MCF 10A (cell line): ENCODE data around the gene PLCB1. TPM values are rescaled to one million over a fixed set of nuclear protein-coding genes. Genes with fewer than 3 reads are reported as not detected.

Experiments used
- BruUV-seq: library from RNA; stranded (reverse); fragments of 400-500 nt; replicated peaks from 2 replicates; lab custom pipeline; 2021; lab: Mats Ljungman, UMichigan
- CTCF ChIA-PET: fragments of 300-600 bp; sonication (Branson Sonifier 250); formaldehyde crosslinking; extraction: SDS; loops from one replicate; lab custom pipeline; 2021; ENCODE audit warnings: antibody characterized with exemption, inconsistent platforms; lab: Yijun Ruan, JAX
- POLR2A ChIA-PET: fragments of 300-600, 350-650 bp; sonication (Branson Sonifier 250); formaldehyde crosslinking; extraction: SDS; loops from one replicate; lab custom pipeline; 2020; ENCODE audit warnings: antibody characterized with exemption, inconsistent platforms; lab: Yijun Ruan, JAX
- DNase-seq: peaks from one replicate; pipeline ENCODE4 v3.0.0-alpha.2; 2018; ENCODE audit not compliant: unreplicated experiment
- H3K27ac Mint-ChIP-seq: one replicate; pipeline ENCODE4 v1.8.0; 2022; ENCODE audit warnings: mild to moderate bottlenecking, low read depth, mixed read lengths; ENCODE audit not compliant: unreplicated experiment
- H3K27me3 Mint-ChIP-seq: one replicate; pipeline ENCODE4 v1.8.0; 2022; ENCODE audit warnings: mixed read lengths; ENCODE audit not compliant: insufficient read depth, unreplicated experiment
- H3K36me3 Mint-ChIP-seq: one replicate; pipeline ENCODE4 v1.8.0; 2022; ENCODE audit warnings: mild to moderate bottlenecking, moderate library complexity, mixed read lengths; ENCODE audit not compliant: insufficient read depth, unreplicated experiment
- H3K4me1 Mint-ChIP-seq: one replicate; pipeline ENCODE4 v1.8.0; 2022; ENCODE audit warnings: mixed read lengths; ENCODE audit not compliant: insufficient read depth, unreplicated experiment
- H3K4me3 Mint-ChIP-seq: one replicate; pipeline ENCODE4 v1.8.0; 2022; ENCODE audit warnings: mild to moderate bottlenecking, moderate library complexity, mixed read lengths; ENCODE audit not compliant: unreplicated experiment
- H3K9me3 Mint-ChIP-seq: one replicate; pipeline ENCODE4 v1.8.0; 2022; ENCODE audit warnings: mixed read lengths; ENCODE audit not compliant: unreplicated experiment
- intact Hi-C: fragments of 100-400 bp; cut with micrococcal nuclease; formaldehyde crosslinking; loops from 2 replicates; pipeline ENCODE4 v1.14.1; 2022
- total RNA-seq: library from RNA; stranded (reverse); gene quantifications from 2 replicates; pipeline ENCODE4 v1.2.3, GENCODE V29; 2022
- TF ChIP-seq, protein P1 (sequence below): fragments of 200-600 bp; IDR thresholded peaks from one replicate; pipeline ENCODE4 v1.8.0; 2022; ENCODE audit warnings: antibody characterized with exemption, mild to moderate bottlenecking; ENCODE audit not compliant: unreplicated experiment

PLCB1 gene
- total RNA-seq, 1 experiment from 2014 or later: 5.9 TPM

DNA sequence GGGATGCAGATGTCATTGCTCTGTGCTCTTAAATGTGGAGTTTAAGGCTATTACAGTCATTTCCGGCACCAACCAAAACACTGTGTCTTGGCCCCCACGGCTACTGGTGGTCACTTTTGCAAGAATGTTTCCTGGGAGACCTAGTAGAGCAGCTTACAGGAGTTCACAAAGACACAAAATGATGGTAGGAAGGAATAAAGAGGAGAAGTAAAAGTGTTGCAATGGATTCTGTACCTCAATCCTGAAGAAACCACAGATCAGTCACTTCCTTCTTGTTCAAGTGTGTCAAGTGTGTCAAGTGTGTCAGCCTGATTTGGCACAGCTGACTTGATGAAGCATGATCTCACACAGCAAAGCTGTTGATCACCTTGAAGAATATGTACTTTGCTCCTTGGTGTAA is 344.0 kb downstream of the PLCB1 start:
- no peaks in the 10 kb centered on the region for H3K4me1 Mint-ChIP-seq
- H3K36me3 Mint-ChIP-seq: no peaks in the 10 kb centered on the region
- BruUV-seq: no TSS peak
- intact Hi-C loops: no loop called here
- CTCF ChIA-PET: interaction anchor here (0.9 to 1.0 kb wide), 2 partner anchors 50 to 126 kb away, joined by 3 read pairs; no protein-coding TSS in a partner anchor
- DNase-seq: no peak
- no peak overlapping the region for H3K4me3 Mint-ChIP-seq
- H3K27ac Mint-ChIP-seq: no peak overlapping the region
- H3K27me3 Mint-ChIP-seq: no peaks in the 10 kb centered on the region
- TF ChIP-seq, protein P1, sequence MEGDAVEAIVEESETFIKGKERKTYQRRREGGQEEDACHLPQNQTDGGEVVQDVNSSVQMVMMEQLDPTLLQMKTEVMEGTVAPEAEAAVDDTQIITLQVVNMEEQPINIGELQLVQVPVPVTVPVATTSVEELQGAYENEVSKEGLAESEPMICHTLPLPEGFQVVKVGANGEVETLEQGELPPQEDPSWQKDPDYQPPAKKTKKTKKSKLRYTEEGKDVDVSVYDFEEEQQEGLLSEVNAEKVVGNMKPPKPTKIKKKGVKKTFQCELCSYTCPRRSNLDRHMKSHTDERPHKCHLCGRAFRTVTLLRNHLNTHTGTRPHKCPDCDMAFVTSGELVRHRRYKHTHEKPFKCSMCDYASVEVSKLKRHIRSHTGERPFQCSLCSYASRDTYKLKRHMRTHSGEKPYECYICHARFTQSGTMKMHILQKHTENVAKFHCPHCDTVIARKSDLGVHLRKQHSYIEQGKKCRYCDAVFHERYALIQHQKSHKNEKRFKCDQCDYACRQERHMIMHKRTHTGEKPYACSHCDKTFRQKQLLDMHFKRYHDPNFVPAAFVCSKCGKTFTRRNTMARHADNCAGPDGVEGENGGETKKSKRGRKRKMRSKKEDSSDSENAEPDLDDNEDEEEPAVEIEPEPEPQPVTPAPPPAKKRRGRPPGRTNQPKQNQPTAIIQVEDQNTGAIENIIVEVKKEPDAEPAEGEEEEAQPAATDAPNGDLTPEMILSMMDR: no peak
- peaks cover 7% of the 10 kb centered on the region for H3K9me3 Mint-ChIP-seq
- POLR2A ChIA-PET: interaction anchor here (1.4 kb wide), 1 partner anchor 41 kb away, joined by 3 read pairs; no protein-coding TSS in a partner anchor

DNA sequence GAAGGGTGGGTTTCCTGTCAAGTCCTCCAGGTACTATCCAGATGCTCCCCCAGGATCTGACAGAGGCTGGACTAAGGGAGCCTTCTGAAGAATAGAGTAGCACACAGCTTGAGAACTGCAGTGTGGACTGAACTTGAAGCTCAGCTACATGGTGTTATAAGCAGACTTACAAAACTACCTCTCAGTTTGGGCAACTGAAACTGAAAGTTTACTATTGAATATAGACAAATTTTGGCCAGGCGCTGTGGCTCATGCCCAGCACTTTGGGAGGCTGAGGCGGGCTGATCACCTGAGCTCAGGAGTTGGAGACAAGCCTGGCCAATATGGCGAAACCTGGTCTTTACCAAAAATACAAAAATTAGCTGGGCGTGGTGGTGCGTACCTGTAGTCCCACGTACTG is 348.5 kb downstream of the PLCB1 start:
- TF ChIP-seq, protein P1: no peak
- H3K4me3 Mint-ChIP-seq: no peak overlapping the region
- BruUV-seq: no TSS peak
- H3K9me3 Mint-ChIP-seq: peaks cover 7% of the 10 kb centered on the region
- H3K4me1 Mint-ChIP-seq: no peaks in the 10 kb centered on the region
- no peak for DNase-seq
- intact Hi-C loops: no loop called here
- no peaks in the 10 kb centered on the region for H3K36me3 Mint-ChIP-seq
- ChIA-PET POLR2A (no interaction called here), CTCF (interaction anchor here (0.6 to 1.2 kb wide), 3 partner anchors 9 to 100 kb away, joined by 3 to 4 read pairs (median 3); no protein-coding TSS in a partner anchor)
- no peak overlapping the region for H3K27ac Mint-ChIP-seq
- no peaks in the 10 kb centered on the region for H3K27me3 Mint-ChIP-seq

DNA sequence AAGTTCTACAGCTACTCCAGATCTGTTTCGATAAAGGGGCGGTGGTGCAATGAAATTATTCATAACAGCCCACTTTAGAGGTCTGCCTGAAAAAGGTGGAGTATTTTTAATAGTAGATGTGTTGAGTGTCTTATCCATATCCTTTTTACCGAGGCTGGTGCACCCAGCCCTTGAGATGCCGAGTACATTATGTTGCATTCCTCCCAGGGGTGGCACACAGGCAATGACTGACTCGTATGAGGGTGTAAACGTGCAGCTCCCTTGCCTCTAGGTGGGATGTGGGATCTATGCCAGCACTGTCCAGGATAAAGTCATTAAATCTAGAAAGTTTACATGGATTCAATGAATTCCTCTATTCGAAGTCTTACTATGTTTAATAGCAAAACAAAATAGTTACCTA is 355.6 kb downstream of the PLCB1 start:
- H3K4me1 Mint-ChIP-seq: peaks cover 5% of the 10 kb centered on the region
- no peaks in the 10 kb centered on the region for H3K36me3 Mint-ChIP-seq
- no peak overlapping the region for H3K27ac Mint-ChIP-seq
- no peak for DNase-seq
- ChIA-PET POLR2A (interaction anchor here (1.6 kb wide), 1 partner anchor 74 kb away, joined by 3 read pairs; no protein-coding TSS in a partner anchor), CTCF (interaction anchor here (0.5 to 1.0 kb wide), 3 partner anchors 16 to 366 kb away, joined by 3 read pairs; no protein-coding TSS in a partner anchor)
- H3K4me3 Mint-ChIP-seq: no peak overlapping the region
- TF ChIP-seq, protein P1: no peak
- H3K9me3 Mint-ChIP-seq: no peaks in the 10 kb centered on the region
- H3K27me3 Mint-ChIP-seq: no peaks in the 10 kb centered on the region
- BruUV-seq: no TSS peak
- intact Hi-C loops: no loop called here

DNA sequence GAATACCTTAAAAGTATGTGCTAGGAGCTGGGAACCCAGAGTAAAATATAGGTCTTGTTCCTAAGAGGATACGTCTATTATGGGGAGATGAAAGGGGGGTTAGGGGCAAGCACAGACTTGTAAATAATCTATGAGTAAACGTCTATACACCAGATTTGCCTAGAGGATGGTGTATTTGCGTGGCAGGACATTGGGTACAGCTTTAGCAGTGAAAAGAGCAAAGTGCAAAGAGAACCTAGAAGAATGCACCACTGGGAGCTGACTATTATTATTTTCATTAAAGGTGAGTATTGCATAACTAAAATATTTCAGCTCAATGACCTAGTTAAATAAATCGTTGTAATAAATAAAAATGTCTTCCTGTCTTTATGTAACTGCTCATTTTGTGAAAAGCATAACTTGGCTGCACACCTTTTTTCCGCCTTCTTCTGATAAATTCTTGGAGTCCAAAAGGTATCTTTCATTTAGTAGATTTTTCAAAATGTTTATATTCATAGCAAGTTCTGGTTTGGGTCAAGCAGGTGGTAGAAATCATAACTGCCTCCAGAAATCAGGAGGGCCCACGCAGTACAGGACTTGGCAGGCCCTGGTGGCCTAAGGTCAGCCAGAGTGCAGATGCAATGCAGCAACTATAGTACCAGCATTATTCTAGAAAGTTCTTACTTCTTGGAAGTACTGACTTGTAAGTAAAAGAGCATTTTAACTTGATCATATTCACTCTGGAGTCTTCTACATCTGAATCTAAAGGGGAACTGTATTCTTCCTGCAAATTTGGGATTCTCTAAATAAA is 357.2 kb downstream of the PLCB1 start:
- BruUV-seq: no TSS peak
- H3K4me1 Mint-ChIP-seq: peaks cover 5% of the 10 kb centered on the region
- H3K27me3 Mint-ChIP-seq: no peaks in the 10 kb centered on the region
- ChIA-PET POLR2A (interaction anchor here (0.7 to 1.2 kb wide), 2 partner anchors 10 to 13 kb away, joined by 3 read pairs; no protein-coding TSS in a partner anchor), CTCF (interaction anchor here (0.7 to 1.2 kb wide), 3 partner anchors 9 to 31 kb away, joined by 3 to 4 read pairs (median 3); no protein-coding TSS in a partner anchor)
- no peaks in the 10 kb centered on the region for H3K36me3 Mint-ChIP-seq
- no peak overlapping the region for H3K27ac Mint-ChIP-seq
- TF ChIP-seq, protein P1: no peak
- intact Hi-C loops: no loop called here
- DNase-seq: no peak
- no peaks in the 10 kb centered on the region for H3K9me3 Mint-ChIP-seq
- H3K4me3 Mint-ChIP-seq: no peak overlapping the region
